HCT116 (cell line): ENCODE measurements around the gene CFAP97. TPM values are rescaled to one million over a fixed set of nuclear protein-coding genes. Genes with fewer than 3 reads are reported as not detected.

Experiments used
- ATAC-seq: fragments of 200-7000 bp; cut with Tn5 transposase; 2 replicates; pipeline ENCODE4 v1.9.1; 2020; ENCODE audit warnings: mild to moderate bottlenecking, moderate library complexity
- BruUV-seq: library from RNA; stranded (reverse); fragments of 400-500 nt; replicated peaks from 2 replicates; lab custom pipeline; 2021; lab: Mats Ljungman, UMichigan
- CTCF ChIA-PET: fragments of 300-600 bp; sonication (Branson Sonifier 250); formaldehyde crosslinking; loops from one replicate; lab custom pipeline; 2021; ENCODE audit warnings: antibody characterized with exemption; lab: Charles Lee
- POLR2A ChIA-PET: fragments of 300-600, 350-600 bp; sonication (Branson Sonifier 250); formaldehyde crosslinking; loops from one replicate; lab custom pipeline; 2021; ENCODE audit warnings: antibody characterized with exemption; lab: Charles Lee
- RAD21 ChIA-PET, 2 experiments: fragments of 300-600 bp; sonication (Branson Sonifier 250); formaldehyde crosslinking; loops; one replicate each; lab custom pipeline; 2023; ENCODE audit warnings: low total read pairs in 2 of 2; ENCODE audit not compliant: uncharacterized antibody in 2 of 2, unreplicated experiment in 2 of 2, low non-redundant PET in 1 of 2; lab: Charles Lee
- DNase-seq: peaks from one replicate; pipeline ENCODE4 v3.0.0-alpha.2; 2010; ENCODE audit warnings: low read depth, low spot score
- H2AFZ ChIP-seq: fragments of 200-600 bp; shearing (Covaris generic), sonication (generic); 2 replicates; pipeline ENCODE4 v1.6.1; 2017; ENCODE audit warnings: low read depth, mixed run types, mixed read lengths, antibody characterized with exemption, low read length; ENCODE audit not compliant: poor library complexity, severe bottlenecking
- H3K27ac ChIP-seq: 2 replicates; pipeline ENCODE4 v1.5.1; 2012; ENCODE audit warnings: low read depth, low read length
- H3K27me3 ChIP-seq: fragments of 200-600 bp; sonication (generic); 2 replicates; pipeline ENCODE4 v1.6.1; 2016; ENCODE audit warnings: mixed run types, low read length, mixed read lengths; ENCODE audit not compliant: insufficient read depth
- H3K36me3 ChIP-seq, 2 experiments: fragments of 200-500 bp in 1 of 2; fragments of 200-600 bp in 1 of 2; sonication (Bioruptor generic) in 1 of 2; sonication (generic) in 1 of 2; 2 replicates each; pipeline versions ENCODE4 v1.5.1 to v1.6.1; 2014 to 2016; ENCODE audit warnings: low read length in 2 of 2, inconsistent platforms in 1 of 2, mixed read lengths in 1 of 2, mixed run types in 1 of 2; ENCODE audit not compliant: insufficient read depth in 2 of 2, control insufficient read depth in 1 of 2
- H3K4me1 ChIP-seq, 2 experiments: fragments of 200-600 bp in 1 of 2; sonication (generic) in 1 of 2; 2 replicates each; pipeline versions ENCODE4 v1.5.1 to v1.6.1; 2012 to 2017; ENCODE audit warnings: low read length in 2 of 2, inconsistent platforms in 1 of 2, mild to moderate bottlenecking in 1 of 2, mixed read lengths in 1 of 2, mixed run types in 1 of 2, moderate library complexity in 1 of 2; ENCODE audit not compliant: insufficient read depth in 2 of 2, control insufficient read depth in 1 of 2
- H3K4me2 ChIP-seq: fragments of 200-600 bp; sonication (generic); 2 replicates; pipeline ENCODE4 v1.6.1; 2017; ENCODE audit warnings: mixed run types, low read length, mixed read lengths
- H3K4me3 ChIP-seq, 2 experiments: fragments of 200-600 bp in 1 of 2; sonication (generic) in 1 of 2; replicated peaks in 1 of 2; 2 replicates each; pipeline ENCODE4 v1.5.1; 2011 to 2016; ENCODE audit warnings: low read length in 2 of 2, control low read depth in 1 of 2, low read depth in 1 of 2, mild to moderate bottlenecking in 1 of 2, mixed read lengths in 1 of 2, mixed run types in 1 of 2
- H3K79me2 ChIP-seq: fragments of 200-600 bp; sonication (generic); 2 replicates; pipeline ENCODE4 v1.6.1; 2017; ENCODE audit warnings: mild to moderate bottlenecking, mixed run types, low read length, moderate library complexity, mixed read lengths; ENCODE audit not compliant: insufficient read depth
- H3K9ac ChIP-seq: fragments of 200-600 bp; sonication (generic); 2 replicates; pipeline ENCODE4 v1.6.1; 2016; ENCODE audit warnings: low read length, mixed read lengths
- H3K9me2 ChIP-seq: fragments of 200-600 bp; sonication (generic), shearing (Covaris generic); 2 replicates; pipeline ENCODE4 v1.6.1; 2017; ENCODE audit warnings: mixed run types, mild to moderate bottlenecking, moderate library complexity; ENCODE audit not compliant: insufficient read depth
- H3K9me3 ChIP-seq, 2 experiments: fragments of 200-500 bp in 1 of 2; fragments of 200-600 bp in 1 of 2; sonication (Bioruptor generic) in 1 of 2; sonication (generic) in 1 of 2; 2 replicates each; pipeline ENCODE4 v1.6.1; 2014 to 2017; ENCODE audit warnings: low read length in 2 of 2, mixed read lengths in 2 of 2, inconsistent platforms in 1 of 2, low read depth in 1 of 2, mild to moderate bottlenecking in 1 of 2, mixed run types in 1 of 2, moderate library complexity in 1 of 2; ENCODE audit not compliant: control insufficient read depth in 1 of 2, insufficient read depth in 1 of 2
- H4K20me1 ChIP-seq: fragments of 200-600 bp; sonication (generic), shearing (Covaris generic); 2 replicates; pipeline ENCODE4 v1.6.1; 2017; ENCODE audit warnings: mixed run types, mild to moderate bottlenecking, moderate library complexity; ENCODE audit not compliant: insufficient read depth
- CTCF ChIP-seq, 3 experiments: fragments of 200-600 bp in 1 of 3; sonication (generic) in 1 of 3; IDR thresholded peaks in 2 of 3; conservative IDR thresholded peaks in 1 of 3; 2 replicates each; pipeline ENCODE4 v1.5.1; 2012 to 2017; ENCODE audit warnings: low read depth in 2 of 3, low read length in 2 of 3, antibody characterized with exemption in 1 of 3, borderline replicate concordance in 1 of 3, control low read depth in 1 of 3, mild to moderate bottlenecking in 1 of 3, mixed read lengths in 1 of 3, mixed run types in 1 of 3, moderate library complexity in 1 of 3; ENCODE audit not compliant: insufficient read depth in 1 of 3
- EZH2 ChIP-seq: fragments of 200-600 bp; sonication (generic); IDR thresholded peaks from 2 replicates; pipeline ENCODE4 v1.6.1; 2017; ENCODE audit warnings: antibody characterized with exemption, mixed run types
- FOSL1 ChIP-seq: IDR thresholded peaks from 2 replicates; pipeline ENCODE4 v1.6.1; 2012; ENCODE audit warnings: low read depth
- JUND ChIP-seq: IDR thresholded peaks from 2 replicates; pipeline ENCODE4 v1.6.1; 2012
- RAD21 ChIP-seq: IDR thresholded peaks from 2 replicates; pipeline ENCODE4 v1.6.1; 2012; ENCODE audit warnings: low read depth, mild to moderate bottlenecking
- intact Hi-C: fragments of 100-400 bp; cut with micrococcal nuclease; formaldehyde crosslinking; loops from 2 replicates; pipeline ENCODE4 v1.10.0; 2022
- total RNA-seq: library from RNA; stranded (reverse); gene quantifications from one replicate; pipeline ENCODE4 v1.2.1, GENCODE V29; 2021; ENCODE audit not compliant: unreplicated experiment

Gene CFAP97
- total RNA-seq, 1 experiment from 2014 or later, result 57.7 TPM

DNA sequence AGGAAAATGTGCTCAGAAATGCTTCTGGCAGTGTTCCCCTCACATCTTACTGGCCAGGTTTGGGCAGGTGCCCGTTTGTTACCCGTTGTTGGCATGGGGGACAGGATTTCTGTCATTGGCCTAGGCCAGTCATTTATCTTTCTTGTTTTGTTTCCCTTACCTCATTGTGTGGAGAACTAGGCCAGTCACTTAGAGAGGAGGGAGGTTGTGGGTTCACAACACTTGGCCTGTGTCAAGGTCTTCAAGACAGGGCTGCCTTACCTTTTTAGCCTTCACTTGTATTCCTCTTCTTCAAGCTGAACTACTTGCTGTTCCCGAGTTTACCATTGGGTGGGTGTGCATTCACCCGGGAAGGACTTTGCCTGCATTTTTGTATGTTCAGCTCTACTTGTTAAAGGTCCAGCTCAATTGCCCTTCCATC is 23.3 kb upstream of the CFAP97 start:
- no TSS peak for BruUV-seq
- no peak for TF ChIP-seq JUND
- TF ChIP-seq RAD21, result peak; percentile 28; the same call in 1 of the 2 replicates
- TF ChIP-seq CTCF (IDR thresholded peaks at IDR 0.05 in 2 of 3, conservative IDR thresholded peaks at IDR 0.05 in 1 of 3; ENCODE audit: borderline replicate concordance in 1 of 3, insufficient read depth in 1 of 3, low read depth in 2 of 3, low read length in 2 of 3), result peak in 2 of 3 experiments; percentile 5 to 22; a peak in 1 of 6 replicates
- Histone ChIP-seq H3K27me3 (no peaks in the 10 kb centered on the region), H4K20me1 (no peaks in the 10 kb centered on the region), H3K36me3 (no peaks in the 10 kb centered on the region), H3K27ac (no peak overlapping the region), H3K4me1 (peaks cover 4 to 14% of the 10 kb centered on the region in 2 experiments; a peak in 2 of 4 replicates), H3K4me2 (no peak overlapping the region), H3K4me3 (no peak overlapping the region), H3K9ac (no peak overlapping the region), H2AFZ (no peak overlapping the region), H3K9me3 (no peaks in the 10 kb centered on the region), H3K9me2 (no peaks in the 10 kb centered on the region), H3K79me2 (peaks cover 35% of the 10 kb centered on the region)
- intact Hi-C loops, result no loop called here
- peak; percentile 54; the same call in 1 of the 2 replicates for ATAC-seq
- ChIA-PET RAD21 (no interaction called here), POLR2A (no interaction called here), CTCF (no interaction called here)
- DNase-seq, result no peak

GRCh38 chr4:185225940-185226339 is 22.1 kb upstream of the CFAP97 start:
- intact Hi-C loops, result no loop called here
- CTCF ChIA-PET, result no interaction called here
- no peaks in the 10 kb centered on the region for H3K9me3 ChIP-seq
- POLR2A ChIA-PET, result no interaction called here
- H3K4me3 ChIP-seq, result no peak overlapping the region
- no peaks in the 10 kb centered on the region for H3K27me3 ChIP-seq
- no peak overlapping the region for H3K4me2 ChIP-seq
- BruUV-seq, result no TSS peak
- RAD21 ChIA-PET, result no interaction called here
- peaks cover 4 to 13% of the 10 kb centered on the region in 2 experiments; a peak in 2 of 4 replicates for H3K4me1 ChIP-seq
- no peaks in the 10 kb centered on the region for H3K36me3 ChIP-seq
- ATAC-seq (no peak), DNase-seq (no peak)
- H2AFZ ChIP-seq, result no peak overlapping the region
- TF ChIP-seq JUND (no peak), EZH2 (no peak), FOSL1 (no peak)
- no peak overlapping the region for H3K27ac ChIP-seq
- no peaks in the 10 kb centered on the region for H3K9me2 ChIP-seq
- no peak overlapping the region for H3K9ac ChIP-seq
- peaks cover 38% of the 10 kb centered on the region for H3K79me2 ChIP-seq
- no peaks in the 10 kb centered on the region for H4K20me1 ChIP-seq
